Left forelimb (tissue), 1 donor: ENCODE results near the gene ZNF385B.

Experiments used
- DNase-seq: peaks from one replicate; pipeline ENCODE4 v3.0.0-alpha.2; 2018; ENCODE audit warnings: low spot score

Gene ZNF385B

DNA sequence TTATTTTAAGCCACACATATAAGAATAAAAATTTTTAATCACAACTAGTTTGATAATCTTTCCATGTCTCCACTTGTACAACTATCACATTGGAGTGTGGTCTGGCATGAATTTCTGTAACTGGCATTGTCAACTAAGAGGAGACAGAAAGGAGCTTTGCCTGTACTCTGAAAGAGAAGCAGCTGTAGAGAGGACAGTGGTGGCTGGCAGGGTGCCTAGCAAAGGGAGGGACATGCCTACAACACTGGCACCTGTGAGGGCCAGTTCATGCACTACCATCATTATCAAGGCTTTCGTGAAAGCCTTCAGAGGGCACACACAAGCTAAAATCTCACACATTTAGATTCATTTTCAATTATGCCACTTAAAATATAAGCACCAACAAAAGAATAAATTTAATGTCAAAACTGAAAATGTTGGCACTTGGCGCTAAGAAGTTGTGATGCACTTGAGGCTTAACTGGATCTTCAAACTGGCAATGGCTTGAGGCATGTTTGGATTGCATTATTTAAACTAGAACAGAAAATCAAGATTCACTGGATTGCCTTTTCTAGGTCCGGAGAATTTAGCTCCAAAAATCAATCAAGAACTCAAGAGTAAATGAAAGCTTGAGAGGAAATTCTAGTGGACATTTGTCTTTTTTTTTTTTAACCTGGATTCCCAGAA, 238.6 kb downstream of the ZNF385B start:
- DNase-seq = no peak

DNA sequence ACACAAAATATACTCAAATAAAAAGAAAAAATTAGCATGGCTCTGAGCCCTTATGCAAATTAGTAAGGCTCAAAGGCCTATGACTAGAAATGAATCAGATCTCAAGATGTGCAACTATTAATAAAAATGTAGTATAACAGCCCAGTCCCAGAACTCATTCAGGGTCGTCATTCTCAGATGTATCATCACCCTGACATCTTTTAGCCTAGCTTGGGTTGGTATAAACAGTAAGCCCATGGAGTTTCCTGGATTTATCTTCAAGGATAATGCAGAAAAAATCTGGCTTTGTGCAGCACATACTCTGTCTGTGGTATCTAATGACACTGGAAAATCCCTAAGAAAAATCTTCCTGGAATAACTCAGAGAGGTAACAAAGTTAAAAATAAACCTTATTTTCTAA, 239.3 kb downstream of the ZNF385B start:
- no peak for DNase-seq

DNA sequence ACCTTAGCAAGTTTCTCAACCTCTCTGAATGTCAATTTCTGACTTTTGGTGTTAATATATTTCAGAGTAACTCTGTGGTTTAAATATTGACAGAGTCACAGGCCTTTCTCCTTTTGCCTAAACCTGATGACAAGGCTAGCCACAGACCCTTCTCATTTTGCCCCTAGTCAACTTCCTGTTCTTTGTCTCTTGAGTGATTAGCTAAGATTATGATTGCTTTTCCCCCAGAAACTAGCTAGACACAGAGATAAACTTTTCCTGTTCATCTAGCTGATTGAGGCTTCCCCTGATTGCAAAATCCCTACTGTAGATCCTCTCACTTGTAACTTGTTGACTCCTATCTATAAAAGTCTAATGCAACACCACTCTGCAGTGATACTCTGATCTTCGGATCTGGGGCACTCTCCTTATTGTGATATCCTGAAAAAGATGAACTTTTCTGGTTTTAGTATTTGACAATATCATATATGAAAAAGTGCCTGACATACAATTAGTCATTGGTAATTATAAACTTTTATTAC, 241.4 kb downstream of the ZNF385B start:
- DNase-seq = no peak

DNA sequence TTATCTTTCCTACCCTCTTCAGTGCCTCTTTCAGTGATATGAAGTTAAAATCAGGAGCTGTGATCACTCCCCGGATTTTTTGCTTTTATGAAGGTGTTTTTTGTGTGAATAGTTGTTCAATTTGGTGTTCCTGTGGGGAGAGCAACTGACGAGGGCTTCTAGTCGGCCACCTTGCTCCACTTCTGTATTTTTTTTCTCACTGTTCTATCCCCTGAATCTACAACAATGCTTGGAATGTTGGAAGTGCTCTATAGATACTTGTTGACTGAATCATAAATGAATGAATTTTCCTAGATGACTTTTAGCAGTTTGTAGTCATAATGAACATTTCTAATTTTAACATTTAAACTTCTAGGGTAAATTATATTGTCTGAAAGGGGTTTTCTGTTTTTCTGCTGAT, 247.3 kb downstream of the ZNF385B start:
- DNase-seq = no peak

GRCh38 chr2:179613701-179614100, 247.7 kb downstream of the ZNF385B start:
- DNase-seq = no peak

DNA sequence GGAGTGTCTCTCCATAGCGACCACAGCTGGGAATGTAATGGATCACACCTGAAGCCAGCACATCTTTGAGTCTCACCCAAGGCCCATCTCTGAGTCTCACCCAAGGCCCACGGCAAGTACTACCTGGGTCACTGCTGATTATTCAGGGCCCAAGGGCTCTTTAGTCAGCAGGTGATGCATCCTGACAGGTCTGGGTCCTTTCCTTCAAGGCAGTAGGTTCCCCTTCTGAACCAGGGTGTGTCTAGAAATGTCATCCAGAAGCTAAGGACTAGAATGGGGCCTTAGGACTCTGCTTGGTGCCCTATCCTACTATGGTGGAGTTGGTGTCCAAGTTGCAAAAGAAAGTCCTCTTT, 248.1 kb downstream of the ZNF385B start:
- no peak for DNase-seq

DNA sequence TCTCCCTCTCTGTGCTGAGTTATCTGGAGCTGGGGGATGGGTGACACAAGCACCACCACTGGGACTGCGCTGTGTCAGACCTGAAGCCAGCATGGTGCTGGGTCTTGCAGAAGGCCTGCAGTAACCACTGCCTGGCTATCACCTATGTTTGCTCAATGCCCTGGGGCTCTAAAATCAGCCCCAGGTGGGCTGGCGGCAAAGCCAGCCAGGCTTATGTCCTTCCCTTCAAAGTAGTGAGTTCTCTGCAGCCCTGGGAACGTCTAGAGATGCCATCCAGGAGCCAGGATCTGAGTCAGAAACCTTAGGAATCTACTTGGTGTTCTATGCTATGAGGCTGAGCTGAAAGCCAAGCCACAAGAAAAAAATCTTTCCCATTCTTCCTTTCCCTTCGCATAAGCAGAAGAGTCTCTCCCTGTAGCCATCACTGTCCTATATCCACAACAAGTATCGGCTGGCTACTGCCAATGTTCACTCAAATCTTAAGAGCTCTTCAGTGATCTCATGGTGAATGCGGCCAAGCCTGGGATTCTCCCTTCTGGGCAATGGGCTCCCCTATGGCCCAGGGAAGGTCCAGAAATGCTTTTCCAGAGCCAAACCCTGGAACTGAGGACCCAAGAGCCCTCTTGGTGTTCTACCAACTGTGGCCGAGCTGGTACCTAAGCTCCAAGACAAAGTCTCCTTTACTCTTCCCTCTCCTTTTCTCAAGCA, 248.7 kb downstream of the ZNF385B start:
- DNase-seq = no peak

DNA sequence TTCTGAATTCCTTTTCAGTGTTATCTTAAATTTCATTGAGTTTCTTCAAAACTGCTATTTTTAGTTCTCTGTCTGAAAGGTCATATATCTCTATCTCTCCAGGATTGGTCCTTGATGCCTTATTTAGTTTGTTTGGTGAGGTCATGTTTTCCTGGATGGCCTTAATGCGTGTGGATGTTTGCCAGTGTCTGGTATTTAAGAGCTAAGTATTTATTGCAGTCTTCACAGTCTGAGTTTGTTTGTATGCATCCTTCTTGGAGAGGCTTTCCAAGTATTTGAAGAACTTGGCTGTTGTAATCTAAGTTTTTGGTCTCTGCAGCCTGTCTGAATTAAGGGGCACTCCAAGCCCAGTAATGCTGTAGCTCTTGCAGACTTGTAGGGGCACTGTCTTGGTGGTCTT, 249.3 kb downstream of the ZNF385B start:
- DNase-seq = no peak

DNA sequence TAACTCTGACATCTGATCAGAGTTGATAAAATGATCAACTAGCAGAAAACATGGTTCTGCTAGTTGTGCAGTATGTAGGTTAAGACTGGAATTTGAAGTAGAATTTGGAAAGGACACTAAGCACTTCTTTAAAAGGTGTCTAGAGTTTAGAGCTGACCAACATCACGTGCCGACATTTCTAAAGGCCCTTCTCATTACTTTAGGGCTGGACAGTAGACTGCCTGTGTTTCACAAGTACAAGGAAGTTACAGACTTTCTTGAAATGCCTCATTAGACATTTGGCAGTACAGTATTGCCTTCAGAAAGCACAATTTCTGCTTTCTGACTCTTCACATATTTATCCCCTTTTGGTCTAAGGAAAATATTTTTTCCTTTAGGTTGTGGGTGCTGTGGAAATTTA, 255.3 kb downstream of the ZNF385B start:
- no peak for DNase-seq

- DNase-seq = no peak
Observed at GRCh38 chr2:179605341-179605740, 256.1 kb downstream of the ZNF385B start.

DNA sequence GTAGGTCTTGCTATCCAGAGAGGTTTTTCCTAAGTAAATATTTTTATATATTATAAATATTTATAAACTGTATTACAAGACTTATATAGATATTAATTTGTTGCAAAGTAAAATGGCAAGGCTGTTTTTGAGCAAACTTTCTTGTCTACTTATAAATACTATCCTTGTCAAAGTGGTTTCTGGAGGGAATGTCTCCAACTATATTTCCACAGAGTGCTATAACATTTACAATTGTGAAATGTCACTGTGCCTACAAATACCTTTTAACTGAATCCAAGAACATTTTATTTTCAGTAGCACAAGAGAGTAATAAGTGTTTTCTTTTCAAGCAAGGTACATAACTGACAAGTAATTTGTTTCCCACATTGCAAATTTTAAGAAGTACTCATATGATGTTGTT, 256.8 kb downstream of the ZNF385B start:
- no peak for DNase-seq

DNA sequence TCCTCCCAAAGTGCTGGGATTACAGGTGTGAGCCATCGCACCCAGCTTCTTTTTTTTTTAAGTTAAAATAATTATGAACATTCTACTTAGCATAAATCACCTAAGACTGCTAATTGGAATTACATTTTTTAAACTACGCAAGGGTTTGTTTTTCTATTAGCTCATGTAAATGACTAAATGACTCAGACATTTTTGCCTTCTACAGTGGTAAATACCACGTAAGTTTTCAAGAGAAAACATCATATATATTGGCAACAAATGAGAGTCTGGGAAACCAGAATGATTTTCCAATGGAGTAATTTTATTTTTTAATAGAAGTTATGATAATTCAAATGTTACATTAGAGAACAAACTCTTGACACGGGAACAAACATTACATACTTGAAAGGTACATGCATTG, 259.0 kb downstream of the ZNF385B start:
- no peak for DNase-seq

DNA sequence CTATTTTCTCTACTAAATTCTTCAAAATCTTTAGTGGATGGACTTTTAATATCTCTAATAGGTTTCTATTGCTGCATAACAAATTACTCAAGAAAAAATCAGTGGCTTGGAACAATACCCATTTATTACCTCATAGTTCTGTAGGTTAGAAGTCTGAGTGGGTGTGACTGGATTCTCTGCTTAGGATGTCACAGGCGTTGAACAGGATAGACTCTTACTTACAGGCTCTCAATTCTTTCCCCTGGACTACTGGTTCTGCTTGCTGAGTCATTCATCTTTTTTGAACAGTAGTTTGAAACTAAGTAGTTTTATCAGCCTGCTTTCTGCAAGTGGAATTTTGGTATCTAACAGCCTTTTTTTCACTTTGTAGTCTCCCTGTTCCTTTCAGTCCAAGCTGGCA, 265.4 kb downstream of the ZNF385B start:
- DNase-seq = no peak

DNA sequence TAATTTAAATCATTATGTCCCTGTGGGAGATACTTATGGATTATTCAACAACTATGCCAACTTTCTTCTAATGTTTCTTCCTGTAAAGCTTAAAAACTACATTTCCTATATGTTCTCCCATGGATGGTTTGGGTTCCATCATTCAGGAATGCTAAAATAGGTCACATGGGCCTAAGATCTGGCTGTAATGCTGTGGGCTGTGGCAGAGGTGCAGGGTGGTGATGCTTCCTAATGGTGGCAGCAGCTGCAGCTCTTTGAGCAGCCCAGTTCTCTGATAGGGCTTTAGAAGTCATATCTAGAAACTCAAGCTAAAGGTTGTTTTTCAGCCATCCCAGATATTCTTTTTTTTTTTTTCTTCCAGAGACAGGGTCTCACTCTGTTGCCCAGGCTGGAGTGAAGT, 266.1 kb downstream of the ZNF385B start:
- DNase-seq = no peak

DNA sequence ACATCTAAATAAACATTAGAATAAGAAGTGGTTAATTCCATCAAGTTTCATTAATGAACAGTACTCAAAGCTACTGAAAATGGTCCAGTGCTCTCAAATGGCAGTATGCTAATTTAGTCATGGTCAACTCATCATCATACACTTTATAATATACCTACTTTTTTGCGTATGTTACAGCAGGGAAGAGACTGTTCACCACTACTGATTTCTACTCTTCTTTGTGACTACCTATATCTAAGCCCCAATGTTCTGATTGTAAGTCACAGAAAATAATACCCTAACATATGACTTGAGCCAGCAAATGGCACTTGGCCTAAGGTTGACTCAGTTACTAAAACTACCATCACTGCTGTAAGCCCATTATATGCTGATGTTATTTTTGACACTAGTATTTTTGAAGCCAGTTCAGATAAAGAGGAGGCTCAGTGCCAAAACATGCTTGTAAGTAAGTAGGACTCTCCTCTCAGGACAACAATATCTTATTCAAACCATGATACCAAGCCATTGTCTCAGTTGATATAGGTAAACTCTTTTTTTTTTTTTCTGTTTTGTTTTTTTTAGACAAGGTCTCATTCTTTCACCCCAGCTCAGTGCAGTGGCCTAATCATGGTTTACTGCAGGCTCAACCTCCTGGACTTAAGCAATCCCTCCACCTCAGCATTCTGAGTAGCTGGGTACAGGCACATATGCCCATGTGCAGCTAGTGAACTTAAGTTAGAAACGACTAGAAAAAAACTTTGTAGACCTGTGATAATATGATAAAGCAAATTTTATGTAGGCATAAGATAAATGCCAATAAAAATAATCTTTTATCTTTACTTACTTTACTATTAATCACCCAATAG, 266.9 kb downstream of the ZNF385B start:
- DNase-seq = no peak

DNA sequence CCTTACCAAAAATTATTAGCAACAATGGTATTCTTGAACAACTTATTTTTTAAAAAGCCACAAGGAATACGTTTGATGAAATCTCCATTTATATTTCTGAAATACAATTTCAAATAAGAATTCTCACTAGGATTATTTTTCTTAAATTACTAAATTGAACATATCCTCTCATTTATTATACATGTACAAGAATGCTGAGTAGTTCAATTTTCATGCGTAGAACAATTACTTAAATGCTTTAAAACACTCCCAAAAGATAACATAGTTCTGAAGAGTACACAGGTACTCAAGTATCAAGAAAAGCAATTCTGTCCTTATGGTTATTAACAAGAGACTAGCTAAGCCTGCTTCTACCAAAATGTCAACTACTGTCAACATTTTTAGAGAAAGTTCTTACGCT, 268.1 kb downstream of the ZNF385B start:
- DNase-seq = no peak

DNA sequence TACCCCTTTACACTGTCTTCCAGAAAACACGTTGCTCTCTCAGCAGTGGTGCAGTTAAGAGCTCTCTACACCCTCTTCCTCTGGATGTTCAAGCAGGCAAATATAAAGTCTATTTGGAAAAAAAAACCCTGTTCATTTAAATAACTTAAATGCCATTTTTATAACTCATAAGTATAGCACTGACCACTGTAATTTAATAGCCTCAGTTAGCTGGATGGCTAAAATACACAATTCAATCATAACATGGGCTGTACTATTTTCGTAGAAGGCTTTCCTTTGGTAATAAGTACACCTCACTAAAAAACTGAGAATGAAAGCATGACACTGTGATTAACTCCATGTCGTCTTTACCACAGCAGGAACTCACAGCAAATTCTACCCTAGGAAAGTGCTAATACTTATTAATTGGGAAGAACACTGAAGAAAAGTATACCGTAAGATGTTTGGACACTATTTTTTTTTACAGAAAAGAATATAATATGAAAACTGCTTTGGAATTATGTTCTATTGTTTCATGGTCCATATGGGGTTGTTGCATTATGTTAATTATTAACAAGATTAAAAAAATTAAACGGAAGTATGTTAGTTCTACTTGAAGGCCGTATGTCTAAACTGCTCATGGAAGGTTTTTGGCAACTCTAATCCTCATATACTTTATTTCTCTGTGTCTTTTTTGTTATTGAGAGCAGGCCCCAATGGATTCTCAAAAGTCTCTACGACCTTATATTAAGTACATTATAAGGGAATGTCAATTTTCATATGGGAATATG, 269.1 kb downstream of the ZNF385B start:
- DNase-seq = no peak

- DNase-seq = no peak
Observed at GRCh38 chr2:179591690-179592089, 269.7 kb downstream of the ZNF385B start.

DNA sequence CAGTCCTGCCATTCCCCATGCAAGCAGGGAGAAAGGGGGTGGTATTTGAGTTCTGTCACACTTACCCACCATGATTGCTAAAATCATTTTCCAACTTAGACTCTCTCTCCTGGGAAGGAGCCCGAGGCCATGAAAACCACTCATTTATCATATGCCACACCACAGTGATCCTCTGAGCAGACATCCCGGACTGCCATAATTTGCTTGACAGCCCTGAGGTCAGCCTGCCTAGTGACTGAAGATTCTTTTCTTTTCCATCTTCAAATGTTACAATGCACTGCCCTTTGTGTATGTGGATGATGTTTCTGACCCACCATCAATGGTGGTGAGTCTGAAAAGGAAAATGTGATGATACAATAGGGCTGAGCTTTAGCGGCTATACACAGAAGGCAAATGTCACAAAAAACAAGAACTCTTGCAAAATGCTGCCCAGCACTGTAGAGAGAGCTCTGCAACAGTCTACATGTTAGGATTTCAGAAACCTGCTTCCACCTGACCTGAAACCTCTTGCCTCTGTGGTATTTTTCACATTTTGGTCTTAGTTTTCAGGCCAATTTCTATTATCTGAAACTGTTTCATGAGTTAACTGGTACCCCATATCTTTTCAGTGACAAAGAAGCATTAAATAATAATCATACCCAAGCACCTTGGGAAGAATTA, 272.8 kb downstream of the ZNF385B start:
- DNase-seq = no peak

DNA sequence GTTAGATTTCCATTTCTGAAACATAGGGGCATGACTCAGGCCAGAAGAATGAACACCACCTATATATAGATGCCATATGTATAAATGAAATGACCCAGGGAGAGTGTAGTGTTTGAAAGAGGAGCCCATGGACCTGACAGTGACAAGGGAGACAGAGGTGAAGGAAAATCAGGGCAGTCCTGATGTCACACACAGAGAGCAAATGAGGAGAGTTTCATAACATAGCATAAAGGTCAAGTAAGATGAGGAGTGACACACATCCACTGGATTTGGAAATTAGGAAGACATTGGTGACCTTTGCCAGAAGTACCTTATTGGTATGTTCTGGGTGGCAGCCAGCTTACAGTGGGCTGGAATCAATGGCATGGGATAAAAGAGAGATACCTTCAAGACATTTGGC, 276.7 kb downstream of the ZNF385B start:
- no peak for DNase-seq

- DNase-seq = no peak
Observed at GRCh38 chr2:179581605-179582004, 279.8 kb downstream of the ZNF385B start.
